Melanocyte of skin (primary cell): Measurements from ENCODE around the gene TINAG. TPM values are rescaled to one million over a fixed set of nuclear protein-coding genes. Genes with fewer than 3 reads are reported as not detected.

Experiments
- total RNA-seq, 2 donors: library from RNA; depleted of rRNA; stranded (reverse); fragments of >200 nt; gene quantifications; 2 replicates each; pipeline ENCODE4 v1.2.3, GENCODE V29; 2012

TINAG gene, protein sequence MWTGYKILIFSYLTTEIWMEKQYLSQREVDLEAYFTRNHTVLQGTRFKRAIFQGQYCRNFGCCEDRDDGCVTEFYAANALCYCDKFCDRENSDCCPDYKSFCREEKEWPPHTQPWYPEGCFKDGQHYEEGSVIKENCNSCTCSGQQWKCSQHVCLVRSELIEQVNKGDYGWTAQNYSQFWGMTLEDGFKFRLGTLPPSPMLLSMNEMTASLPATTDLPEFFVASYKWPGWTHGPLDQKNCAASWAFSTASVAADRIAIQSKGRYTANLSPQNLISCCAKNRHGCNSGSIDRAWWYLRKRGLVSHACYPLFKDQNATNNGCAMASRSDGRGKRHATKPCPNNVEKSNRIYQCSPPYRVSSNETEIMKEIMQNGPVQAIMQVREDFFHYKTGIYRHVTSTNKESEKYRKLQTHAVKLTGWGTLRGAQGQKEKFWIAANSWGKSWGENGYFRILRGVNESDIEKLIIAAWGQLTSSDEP
- total RNA-seq: not detected

GRCh38 chr6:54308289-54308985 is at the start of gene TINAG:
Gene TINAG (plus strand): TSS chr6:54308441. CDS start chr6:54308551, 110 bp downstream.

Other genes with a start within 250 kb of the TINAG start
- gene MLIP, start 197.0 kb upstream of the TINAG start, total RNA-seq: 10 to 100 TPM; 12.3 to 22.7 TPM